GM12873 (cell line): ENCODE measurements around the gene TSC1.

Experiments
- CTCF ChIP-seq: IDR thresholded peaks from 2 replicates; pipeline ENCODE4 v1.5.1; 2012; ENCODE audit warnings: low read depth, mild to moderate bottlenecking, moderate library complexity, low read length, control low read depth; ENCODE audit not compliant: insufficient read depth; ENCODE audit errors: missing control alignments

TSC1 gene

GRCh38 chr9:132878695-132879456, 65.5 kb downstream of the TSC1 start, which contains the start of gene SPACA9:
Gene SPACA9 (plus strand): TSS chr9:132878898. CDS start chr9:132883948, 5,050 bp downstream.
- no peak for TF ChIP-seq CTCF

DNA sequence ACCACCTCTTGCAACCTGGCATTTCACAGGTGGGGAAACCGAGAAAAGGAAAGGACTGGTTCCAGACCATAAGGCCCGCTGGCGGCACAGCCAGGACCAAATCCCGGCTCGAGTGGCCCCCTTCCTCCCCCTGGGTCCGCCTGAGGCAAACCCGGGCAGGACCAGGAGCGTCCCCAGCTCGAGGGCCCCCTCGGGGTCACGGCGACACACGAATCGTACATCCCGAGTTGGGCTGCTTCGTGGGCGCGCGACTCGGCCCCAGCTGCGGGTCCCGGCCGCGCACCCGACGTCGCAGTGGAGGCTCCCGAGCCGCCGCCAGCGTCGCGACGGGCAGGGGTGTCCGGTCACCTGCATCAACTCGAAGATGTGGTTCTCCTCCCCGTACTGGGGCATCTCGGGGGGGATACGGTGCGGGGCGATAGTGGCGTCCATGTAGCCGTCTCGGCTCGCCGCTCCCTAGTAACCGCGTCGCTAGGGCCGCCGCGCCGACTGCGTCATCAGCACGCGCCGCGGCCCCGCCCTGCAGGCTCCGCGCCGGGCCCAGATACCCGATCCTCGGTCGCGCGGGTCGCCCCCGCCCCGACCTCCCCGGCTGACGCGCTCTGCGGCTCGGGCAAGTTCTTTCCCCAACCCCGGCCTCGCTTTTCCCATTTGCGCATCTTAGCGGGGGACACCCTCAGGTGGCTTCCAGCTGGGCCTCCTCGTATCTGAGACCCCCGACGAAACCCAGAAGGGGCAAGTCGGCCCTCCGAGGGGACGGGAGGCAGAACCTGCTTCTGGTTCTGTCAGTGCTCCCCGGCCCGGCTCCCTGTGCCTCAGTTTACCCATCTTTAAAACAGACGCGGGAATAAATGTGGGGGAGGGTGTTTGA, 66.4 kb downstream of the TSC1 start, which contains the start of gene AK8:
TSS of gene AK8 (minus strand) at position 461 of the 871 bp plus-strand sequence. CDS start at position 432, 29 bp downstream.
- TF ChIP-seq CTCF = no peak

DNA sequence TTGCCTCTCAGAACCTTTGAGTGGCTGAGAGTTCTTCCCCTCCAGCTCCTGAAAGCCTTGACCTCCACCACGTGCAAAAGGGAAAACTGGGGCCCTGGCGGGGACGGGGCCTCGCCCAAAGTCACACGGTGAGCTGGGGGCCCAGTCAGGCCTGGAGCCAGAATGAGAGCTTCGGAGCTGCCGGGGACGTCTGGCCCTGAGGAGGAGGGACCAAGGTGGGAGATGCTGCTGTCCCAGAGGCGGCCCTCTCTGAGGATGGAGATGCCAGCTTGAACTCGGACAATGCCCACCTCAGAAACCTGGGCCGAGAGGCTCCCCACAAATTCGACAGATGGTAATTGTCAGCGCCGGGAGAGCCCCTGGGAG, 67.0 kb downstream of the TSC1 start:
- no peak for TF ChIP-seq CTCF

GRCh38 chr9:132876849-132877248, 67.6 kb downstream of the TSC1 start:
- TF ChIP-seq CTCF = no peak

GRCh38 chr9:132875159-132875558, 69.3 kb downstream of the TSC1 start:
- no peak for TF ChIP-seq CTCF

GRCh38 chr9:132873403-132873802, 71.0 kb downstream of the TSC1 start:
- no peak for TF ChIP-seq CTCF

DNA sequence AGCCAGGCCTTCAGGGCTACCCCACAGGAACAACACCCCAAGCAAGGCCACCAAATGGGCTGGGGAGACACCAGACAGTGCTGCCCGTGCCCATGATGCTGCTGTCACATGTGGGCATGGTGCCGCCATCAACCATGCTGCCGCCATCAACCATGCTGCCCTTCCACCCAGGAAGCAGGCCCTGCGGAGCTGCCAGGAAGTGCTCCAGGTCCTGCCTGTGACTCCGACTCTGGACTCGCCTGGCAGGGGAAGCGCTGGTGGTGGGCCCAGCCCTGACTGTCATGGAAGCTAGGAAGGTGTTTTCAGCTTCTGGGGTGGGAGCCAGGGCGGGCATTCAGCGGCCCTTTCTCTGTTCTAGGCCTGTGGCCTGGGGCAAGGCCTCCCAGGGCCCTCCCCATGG, 75.2 kb downstream of the TSC1 start:
- TF ChIP-seq CTCF = no peak
